Activated effector memory CD4-positive, alpha-beta T cell treated with Interleukin-2 at 50 U/mL for 16 hours (primary cell): ENCODE data around the gene SDHAF1.
A peak's percentile ranks its signal among the peaks of the same experiment; 100 is the strongest.

ENCODE experiments used
- DNase-seq: peaks from one replicate; pipeline ENCODE4 v3.0.0-alpha.2; 2020

Gene SDHAF1

GRCh38 chr19:35987571-35987896 is 7.5 kb upstream of the SDHAF1 start:
- DNase-seq: no peak

DNA sequence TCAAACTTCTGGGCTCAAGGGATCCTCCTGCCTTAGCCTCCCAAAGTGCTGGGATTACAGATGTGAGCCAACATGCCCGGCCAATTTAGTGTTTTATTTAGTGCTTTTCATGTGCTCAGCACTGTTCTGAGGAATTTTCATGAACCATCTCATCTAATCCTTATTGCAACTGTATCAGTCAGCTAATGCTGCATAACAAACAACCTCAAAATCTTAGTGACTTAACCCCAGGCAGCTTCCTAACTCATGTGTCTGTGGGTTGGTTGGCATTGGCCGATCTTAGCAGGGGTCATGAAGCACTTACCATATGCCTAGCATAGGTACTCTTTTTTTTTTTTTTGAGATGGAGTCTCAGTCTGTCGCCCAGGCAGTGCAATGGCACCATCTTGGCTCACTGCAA is 6.2 kb upstream of the SDHAF1 start:
- DNase-seq: no peak

DNA sequence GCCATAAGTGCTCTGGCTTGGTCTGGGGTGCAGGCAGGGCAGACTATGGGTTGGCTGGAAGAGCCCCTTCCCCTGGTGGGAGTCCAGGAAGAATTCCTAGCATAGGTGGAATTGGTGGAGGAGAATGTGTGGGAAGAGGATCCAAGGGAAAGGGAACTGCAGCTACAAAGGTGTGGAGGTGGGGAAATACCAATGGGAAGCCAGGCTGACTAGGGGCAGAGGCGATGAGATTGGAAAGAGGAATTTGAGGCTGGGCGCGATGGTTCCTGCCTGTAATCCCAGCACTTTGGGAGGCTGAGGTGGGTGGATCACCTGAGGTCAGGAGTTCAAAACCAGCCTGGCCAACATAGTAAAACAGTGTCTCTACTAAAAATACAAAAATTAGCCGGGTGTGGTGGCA is 4.8 kb upstream of the SDHAF1 start:
- no peak for DNase-seq

- no peak for DNase-seq
Measured at GRCh38 chr19:35990771-35991730, 3.9 kb upstream of the SDHAF1 start.

GRCh38 chr19:35991731-35992450 is 3.1 kb upstream of the SDHAF1 start:
- DNase-seq: no peak

DNA sequence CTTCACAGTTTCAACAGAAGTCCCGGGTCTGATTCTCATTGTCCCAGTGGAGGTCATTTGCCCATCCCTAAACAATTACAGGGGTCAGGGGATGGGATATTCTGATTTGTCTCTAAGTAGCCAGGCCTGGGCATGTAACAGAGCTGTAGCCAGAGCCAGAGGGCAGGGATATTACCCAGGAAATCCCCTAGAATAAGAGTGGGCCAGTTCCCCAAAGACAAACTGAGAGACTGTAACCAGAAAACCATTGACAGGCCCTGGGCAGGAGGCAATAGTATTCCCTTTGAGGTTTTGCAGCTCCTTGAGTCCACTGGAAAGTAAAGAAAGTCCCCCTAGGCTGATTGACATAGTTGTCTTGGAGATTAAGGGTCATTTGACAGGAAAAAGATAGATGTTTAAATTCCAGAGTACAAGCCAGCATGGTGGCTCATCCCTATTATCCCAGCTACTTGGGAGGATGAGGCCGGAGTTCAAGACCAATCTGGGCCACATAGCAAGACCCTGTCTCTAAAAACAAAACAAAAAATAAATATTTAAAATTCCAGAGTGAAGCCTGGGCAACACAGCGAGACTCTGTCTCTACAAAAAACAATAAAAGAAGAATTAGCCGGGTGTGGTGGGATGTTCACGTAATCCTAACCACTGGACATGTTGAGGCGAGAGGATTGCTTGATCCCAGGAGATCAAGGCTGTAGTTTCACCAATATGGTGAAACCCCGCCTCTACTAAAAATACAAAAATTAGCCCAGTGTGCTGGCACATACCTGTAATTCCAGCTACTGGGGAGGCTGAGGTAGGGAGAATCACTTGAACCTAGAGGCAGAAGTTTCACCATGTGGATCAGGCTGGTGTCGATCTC is 1.9 kb upstream of the SDHAF1 start:
- no peak for DNase-seq

DNA sequence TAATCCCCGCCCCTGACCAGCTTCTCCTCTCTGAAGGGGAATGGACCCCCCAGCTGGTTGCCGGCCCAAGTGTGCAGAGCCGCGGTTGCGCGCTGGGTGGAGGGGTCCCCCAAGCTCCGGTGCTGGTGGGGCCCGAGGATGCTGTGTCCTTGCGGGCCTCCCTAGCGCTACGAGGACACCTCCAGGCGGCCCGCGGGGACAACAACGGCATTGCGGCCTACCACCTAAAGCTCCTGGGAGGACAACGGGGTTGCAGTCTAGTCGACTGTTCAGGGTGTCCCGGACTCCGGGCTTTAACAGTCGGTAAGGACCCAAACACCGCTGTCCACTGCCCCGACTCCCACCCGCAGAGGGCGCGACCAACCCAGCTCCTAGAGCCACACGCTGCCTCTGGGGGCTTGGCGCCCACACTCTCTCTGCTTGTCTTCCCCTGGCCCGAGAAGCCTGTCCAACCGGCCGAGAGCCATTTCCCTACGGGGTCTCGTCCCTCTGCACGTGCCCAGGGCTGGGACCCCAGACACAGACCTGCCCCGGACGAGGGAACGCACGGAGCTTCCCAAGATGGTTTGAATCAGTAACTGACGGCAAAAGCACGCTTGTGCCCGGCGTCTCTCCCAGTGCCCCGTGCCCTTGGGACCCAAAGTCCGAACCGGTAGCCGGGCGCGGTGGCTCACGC is 927 bp upstream of the SDHAF1 start:
- no peak for DNase-seq

DNA sequence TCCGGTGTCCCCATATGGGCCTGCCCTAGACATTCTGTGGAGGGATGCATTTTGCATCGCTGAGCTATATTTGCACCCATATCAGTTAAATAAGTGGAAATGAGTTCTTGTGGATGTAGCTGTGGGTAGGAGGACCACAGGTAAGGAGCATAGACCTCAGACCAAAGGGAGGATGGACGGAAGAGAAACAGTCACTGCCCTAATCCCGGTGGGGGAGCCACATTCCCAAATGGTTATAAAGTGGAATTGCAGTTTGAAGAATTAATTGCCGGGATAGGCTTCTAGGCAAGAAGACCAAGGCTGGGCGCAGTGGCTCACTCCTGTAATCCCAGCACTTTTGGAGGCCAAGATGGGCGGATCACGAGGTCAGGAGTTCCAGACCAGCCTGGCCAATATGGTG is 1.8 kb downstream of the SDHAF1 start:
- DNase-seq: no peak

DNA sequence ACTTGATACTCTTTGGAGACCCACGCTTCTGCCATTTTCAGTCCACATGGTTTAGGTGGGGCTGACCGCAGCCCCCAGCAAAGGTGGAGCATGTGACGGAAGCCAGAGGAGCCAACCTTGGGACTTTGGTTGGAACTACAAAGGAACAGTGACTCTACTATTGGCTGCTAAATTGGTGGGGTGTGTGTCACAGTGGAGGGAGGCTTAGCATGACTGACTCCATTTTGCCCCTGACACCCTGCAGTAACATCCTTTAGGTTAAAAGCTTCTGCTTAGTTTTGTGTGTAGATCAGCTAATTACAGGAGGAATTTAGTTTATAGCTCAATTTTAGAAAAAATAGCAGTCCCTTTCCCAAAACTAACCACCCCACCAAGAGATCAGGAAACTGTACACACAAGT is 6.6 kb downstream of the SDHAF1 start:
- no peak for DNase-seq

- no peak for DNase-seq
Measured at GRCh38 chr19:36003284-36003683, 8.3 kb downstream of the SDHAF1 start.

DNA sequence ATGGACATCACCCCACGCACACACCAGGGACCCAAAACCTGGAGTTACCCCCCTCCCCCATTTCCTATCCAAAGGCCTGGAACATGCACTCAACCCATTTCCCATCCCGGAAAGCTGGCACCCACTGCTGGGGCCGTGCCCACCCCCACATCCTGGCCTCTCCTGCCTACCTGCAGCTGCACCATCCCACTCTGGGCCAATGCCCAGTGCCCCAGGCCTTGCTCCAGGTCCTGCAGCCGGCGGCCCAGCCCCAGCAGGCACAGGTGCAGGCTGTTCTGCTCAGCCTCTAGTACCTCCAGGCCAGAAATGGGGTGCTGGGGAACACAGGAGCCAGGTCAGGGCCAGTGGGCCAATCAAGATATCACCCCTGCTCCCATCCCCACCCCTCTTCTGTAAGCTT is 12.0 kb downstream of the SDHAF1 start:
- no peak for DNase-seq

- no peak for DNase-seq
Measured at GRCh38 chr19:36008336-36008978, 13.5 kb downstream of the SDHAF1 start, which contains the start of gene SYNE4. TSS of gene SYNE4 (minus strand) at chr19:36008813. CDS start at chr19:36008681, 132 bp downstream.

- DNase-seq: peak; percentile 13
Measured at GRCh38 chr19:36009220-36009619, 14.2 kb downstream of the SDHAF1 start.

- no peak for DNase-seq
Measured at GRCh38 chr19:36009633-36010379, 14.8 kb downstream of the SDHAF1 start.

GRCh38 chr19:36010402-36010801 is 15.4 kb downstream of the SDHAF1 start:
- DNase-seq: no peak

DNA sequence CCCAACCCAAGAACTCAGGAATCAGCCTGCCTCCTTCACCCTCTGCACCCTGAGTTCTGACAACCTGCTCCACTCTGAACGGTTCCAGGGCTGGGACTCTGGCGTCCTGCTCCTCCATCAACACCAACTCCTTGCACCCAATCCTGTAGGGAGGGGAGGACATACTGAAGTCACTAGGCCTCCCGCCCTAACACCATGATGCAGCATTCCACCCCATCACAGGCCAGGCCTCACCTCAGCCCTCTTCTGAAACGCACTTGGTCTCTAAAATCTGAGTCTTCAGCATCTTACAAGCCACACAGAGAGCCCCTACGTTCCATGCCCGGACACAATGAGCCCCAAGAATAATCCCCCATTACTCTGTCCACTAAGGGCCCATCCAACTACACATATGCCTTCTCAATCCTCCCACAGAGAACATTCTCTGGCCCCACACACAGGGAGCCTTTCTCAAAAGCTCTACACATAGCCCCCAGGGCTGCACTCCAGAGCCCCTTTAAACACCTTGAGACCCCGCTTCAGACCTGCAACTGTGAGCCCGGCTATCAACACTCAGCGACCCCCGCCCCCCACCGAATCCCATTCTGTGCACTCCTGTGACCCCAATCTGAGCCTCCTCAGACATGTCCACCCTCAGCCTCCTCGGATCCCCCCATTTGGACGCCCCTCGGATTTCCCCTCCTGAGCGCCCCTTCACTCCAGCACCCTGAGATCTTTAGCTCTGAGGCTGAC is 18.5 kb downstream of the SDHAF1 start:
- DNase-seq: no peak

DNA sequence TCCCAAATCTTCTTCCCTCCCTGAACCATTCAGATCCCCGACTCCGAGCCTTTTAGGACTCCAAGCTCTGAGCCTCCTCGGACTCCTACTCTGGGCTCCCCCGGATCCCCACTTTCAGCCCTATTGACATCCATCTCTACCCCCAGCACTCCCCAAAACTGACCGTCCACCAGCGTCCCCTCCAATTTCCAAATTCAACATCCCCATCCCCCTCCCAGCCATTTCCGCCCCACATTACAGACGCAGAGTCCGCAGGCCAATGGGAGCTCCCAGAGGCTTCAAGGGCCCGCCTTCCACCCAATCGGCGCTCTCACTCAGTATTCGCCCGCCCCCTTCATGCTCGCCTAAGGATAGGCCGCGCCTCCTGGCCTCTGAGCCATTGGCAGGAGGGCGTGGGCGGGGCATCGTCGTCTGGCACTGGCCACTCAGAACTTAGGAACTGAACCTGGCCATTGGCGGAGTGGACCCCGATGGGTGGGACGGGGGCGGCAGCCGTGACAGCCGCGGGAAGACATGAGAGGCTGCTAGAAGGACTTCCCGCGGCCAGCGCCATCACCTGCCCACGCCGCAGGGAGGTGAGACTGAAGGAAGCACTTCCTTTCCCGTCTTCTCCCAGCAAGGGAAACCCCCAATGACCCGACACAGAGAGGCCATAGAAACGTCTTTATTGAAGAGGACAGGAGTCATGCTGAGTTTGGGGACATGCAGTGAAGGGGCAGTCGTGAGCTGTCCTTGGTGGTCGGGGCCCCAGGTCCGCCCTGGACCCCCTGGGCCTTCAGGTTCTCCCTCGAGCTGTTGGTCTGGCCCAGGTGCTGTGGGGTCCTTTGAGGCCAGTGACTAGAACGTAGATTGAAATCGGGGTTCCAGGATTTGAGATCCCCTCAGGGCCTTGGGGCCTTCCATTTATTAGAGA is 19.3 kb downstream of the SDHAF1 start, which contains the start of gene ALKBH6:
Gene ALKBH6, minus strand, starts transcription at position 202 of the 913 bp plus-strand sequence. CDS start 816 bp downstream, outside the sequence.
- peak; percentile 99 for DNase-seq

- DNase-seq: no peak
Measured at GRCh38 chr19:36019061-36019670, 24.2 kb downstream of the SDHAF1 start.

GRCh38 chr19:36023432-36023831 is 28.4 kb downstream of the SDHAF1 start:
- DNase-seq: no peak
